Fibroblast of villous mesenchyme (primary cell): ENCODE measurements around the gene IGSF11. TPM values are rescaled to one million over a fixed set of nuclear protein-coding genes. Genes with fewer than 3 reads are reported as not detected.

Source experiments
- DNase-seq: peaks from one replicate; pipeline ENCODE4 v3.0.0-alpha.2; 2010; ENCODE audit warnings: low read depth
- H3K4me3 ChIP-seq: 2 replicates; pipeline ENCODE4 v1.5.1; 2011; ENCODE audit warnings: low read depth, mild to moderate bottlenecking, low read length
- total RNA-seq: library from RNA; depleted of rRNA; stranded (reverse); fragments of >200 nt; gene quantifications from 2 replicates; pipeline ENCODE4 v1.2.3, GENCODE V29; 2012
- TF ChIP-seq, protein P1 (sequence below): IDR thresholded peaks from 2 replicates; pipeline ENCODE4 v1.5.1; 2012; ENCODE audit warnings: low read depth, mild to moderate bottlenecking, low read length; ENCODE audit not compliant: insufficient read depth

Gene IGSF11
- total RNA-seq, 1 donor: under 0.01 TPM

DNA sequence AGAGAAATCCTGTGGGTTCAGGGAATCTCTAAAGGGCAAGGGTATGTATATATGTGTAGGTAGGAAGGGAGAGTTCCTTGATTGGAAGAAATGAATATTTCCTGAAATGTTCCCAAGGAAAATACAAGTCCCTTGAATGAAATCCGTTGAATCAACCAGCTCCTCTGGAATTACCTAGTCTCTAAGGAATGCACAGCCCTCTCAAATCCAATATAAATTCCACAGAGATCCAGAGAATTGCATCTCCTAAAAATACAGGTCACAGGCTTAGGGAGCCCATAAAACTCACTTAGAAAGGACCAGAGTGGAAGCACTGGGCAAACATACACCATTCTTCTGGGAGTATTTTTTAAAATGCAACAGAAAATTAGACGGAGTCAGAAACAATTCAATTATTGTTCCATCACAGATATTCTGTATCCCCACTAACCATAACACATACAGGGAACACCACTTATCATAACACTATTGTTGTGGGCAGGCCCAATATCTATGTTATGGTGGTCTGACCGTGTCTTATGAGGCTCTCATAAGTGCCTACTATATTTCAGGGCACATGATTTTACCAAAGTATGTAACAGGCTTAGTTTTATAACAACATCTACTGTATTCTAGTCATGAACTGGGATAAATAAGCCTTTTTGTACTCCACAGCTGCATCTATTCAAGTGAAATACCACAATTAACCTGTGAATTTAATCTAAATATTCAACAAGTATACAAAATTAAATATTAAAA lies 43.7 kb downstream of the IGSF11 start:
- no peak for DNase-seq
- TF ChIP-seq, protein P1, sequence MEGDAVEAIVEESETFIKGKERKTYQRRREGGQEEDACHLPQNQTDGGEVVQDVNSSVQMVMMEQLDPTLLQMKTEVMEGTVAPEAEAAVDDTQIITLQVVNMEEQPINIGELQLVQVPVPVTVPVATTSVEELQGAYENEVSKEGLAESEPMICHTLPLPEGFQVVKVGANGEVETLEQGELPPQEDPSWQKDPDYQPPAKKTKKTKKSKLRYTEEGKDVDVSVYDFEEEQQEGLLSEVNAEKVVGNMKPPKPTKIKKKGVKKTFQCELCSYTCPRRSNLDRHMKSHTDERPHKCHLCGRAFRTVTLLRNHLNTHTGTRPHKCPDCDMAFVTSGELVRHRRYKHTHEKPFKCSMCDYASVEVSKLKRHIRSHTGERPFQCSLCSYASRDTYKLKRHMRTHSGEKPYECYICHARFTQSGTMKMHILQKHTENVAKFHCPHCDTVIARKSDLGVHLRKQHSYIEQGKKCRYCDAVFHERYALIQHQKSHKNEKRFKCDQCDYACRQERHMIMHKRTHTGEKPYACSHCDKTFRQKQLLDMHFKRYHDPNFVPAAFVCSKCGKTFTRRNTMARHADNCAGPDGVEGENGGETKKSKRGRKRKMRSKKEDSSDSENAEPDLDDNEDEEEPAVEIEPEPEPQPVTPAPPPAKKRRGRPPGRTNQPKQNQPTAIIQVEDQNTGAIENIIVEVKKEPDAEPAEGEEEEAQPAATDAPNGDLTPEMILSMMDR: no peak
- no peak overlapping the region for H3K4me3 ChIP-seq

DNA sequence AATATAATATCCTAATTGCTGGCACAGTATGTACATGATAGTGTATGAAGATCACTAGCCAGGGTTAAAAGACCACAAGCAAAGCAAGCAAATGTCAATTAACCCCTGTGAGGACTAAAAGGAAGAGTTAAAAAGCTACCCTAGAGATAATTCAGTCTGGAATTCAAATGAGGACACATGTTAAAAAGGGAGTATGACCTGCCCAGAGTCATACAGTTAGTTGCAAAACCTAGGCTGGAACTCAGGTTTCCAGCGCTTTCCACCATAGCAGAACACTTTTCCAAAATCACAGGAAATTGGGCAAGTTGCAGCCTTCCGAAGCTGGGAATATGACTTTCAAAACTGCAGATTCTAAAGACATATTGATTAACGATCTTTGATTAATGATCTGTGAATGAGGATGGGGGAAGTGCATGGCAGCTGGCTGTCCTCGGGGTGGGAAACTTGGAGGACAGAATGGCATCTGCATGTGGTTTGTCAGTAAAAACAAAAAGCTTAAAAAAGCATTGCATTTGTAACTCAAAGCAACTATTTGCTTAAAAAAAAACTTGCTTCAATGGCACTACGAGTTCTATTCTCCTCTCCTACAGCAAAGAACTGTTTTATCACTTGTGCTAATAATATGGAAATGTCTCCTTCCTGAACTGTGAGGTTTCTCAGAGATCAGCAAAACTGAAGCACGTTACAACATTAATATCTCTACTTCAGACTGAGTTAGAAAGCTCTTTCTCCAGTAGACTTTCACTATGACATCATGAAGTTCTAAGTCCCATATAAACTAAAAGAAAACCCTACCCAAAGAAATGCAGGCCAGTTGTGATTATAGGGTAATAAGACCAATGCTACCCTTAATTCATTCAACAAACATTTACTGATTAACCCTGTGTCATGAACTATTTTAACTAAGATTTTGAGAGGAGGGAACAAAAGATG lies 46.2 kb downstream of the IGSF11 start:
- DNase-seq: no peak
- no peak overlapping the region for H3K4me3 ChIP-seq
- TF ChIP-seq, protein P1: no peak

DNA sequence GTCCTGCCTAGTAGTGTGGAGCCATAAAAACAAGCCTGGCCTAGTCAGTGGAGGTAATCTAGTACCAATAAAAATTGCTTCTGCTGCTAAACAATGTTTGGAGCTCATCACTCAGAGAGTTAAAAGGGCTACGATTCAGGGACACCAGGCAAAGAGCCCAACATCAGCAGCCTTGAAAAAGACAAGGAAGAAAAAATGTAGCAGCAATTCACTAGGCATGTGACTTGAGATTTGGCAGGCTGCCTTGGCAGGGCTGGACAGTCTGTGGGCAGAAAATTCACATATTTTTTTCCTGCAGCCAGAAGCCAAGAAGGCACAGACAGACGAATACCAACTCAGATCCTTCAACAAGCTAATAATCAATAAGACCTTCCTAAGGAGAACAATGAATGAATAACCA lies 47.2 kb downstream of the IGSF11 start:
- no peak overlapping the region for H3K4me3 ChIP-seq
- TF ChIP-seq, protein P1: no peak
- no peak for DNase-seq

DNA sequence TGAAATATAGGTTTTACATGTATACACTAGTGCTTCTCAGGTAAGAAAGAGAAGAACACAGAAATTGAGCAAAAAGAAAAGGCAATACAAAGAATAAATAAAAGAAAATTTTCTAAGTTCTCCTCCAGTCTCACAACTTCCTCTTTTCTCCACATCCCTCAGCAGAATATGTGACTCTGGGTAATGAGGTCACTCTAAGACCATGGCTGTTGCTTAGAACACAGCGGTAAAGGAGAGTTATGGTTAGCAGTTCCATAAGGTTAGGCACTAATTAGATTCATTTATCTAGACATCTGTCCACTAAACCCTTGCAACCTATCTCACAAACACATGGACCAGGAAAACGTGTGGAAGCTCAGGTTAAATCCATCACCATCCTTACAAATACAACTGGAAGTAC lies 47.9 kb downstream of the IGSF11 start:
- TF ChIP-seq, protein P1: no peak
- H3K4me3 ChIP-seq: no peak overlapping the region
- DNase-seq: no peak

DNA sequence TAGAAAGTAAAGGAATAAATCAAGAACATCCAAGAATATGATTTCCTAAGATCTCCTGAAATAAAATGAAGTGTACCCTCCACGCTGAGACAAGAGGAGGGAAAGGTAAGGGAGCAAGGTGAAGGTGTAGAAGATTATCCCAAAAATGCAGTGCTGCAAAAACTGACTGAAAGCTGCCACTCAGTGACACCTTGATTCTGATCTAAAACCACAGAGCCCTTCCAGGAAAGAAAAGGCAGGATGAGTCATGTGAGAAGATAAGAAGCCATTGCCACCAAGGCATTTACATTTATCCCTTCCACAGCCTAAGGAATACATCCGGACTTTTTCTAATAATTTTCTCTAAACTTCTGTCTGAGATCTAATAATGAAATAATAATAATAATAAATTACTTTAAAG lies 49.9 kb downstream of the IGSF11 start:
- DNase-seq: no peak
- no peak overlapping the region for H3K4me3 ChIP-seq
- TF ChIP-seq, protein P1: no peak

DNA sequence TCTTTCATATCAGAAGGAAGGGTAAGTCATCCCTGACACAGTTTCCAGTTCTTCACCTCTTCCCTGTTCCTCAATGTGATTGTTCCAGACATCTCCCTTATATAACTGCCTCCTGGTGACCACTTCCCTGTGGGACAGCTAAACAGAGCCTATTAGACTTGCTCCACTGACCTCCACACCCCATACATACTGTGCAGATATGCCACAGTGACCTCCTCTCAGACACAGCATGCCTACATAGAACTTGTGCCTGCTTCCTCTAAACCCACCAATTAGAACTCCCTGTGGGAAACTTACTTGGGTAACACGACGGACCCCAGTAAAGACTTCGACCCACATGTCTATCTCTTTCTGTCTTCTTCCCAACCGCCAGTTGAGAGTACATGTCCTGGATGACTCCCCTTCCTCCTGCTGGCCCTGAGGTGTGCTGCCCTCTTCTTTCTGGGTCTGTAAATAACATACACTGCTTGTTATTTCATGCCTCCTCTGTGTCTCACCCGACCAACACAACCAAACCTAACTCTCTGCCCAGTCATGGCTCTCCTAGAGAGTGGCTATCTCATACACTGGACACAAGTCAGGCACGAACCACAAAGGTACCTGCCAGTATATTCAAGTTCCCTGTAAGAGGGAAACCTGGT lies 53.0 kb downstream of the IGSF11 start:
- H3K4me3 ChIP-seq: no peak overlapping the region
- DNase-seq: no peak
- TF ChIP-seq, protein P1: no peak
